ENCODE data around the gene COX18.

DNA sequence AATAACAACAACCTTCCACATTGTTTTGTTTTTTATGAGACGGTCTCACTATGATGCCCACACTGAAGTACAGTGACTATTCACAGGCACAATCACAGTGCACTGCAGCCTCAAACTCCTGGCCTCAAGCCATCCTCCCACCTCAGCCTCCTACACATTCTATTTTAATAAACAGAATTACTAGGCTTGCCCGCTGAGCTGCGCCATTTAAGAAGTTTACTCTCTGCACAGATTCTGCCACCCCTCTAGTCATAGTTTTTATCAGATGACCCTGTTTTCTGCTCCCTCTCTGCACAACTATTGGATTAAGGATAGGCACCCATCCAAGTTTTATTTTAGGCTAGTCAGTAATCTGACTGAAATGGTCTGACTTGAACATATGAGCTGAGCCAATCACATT, 11.3 kb upstream of the COX18 start:
- TF ChIP-seq POLR2AphosphoS5 (IDR thresholded peaks at IDR 0.05; ENCODE audit: low read depth, low read length) (no peak), POLR2A (IDR thresholded peaks at IDR 0.05; ENCODE audit: low read depth, low read length) (no peak), TAF1 (IDR thresholded peaks at IDR 0.05; ENCODE audit: low read depth, low read length) (no peak), POU2F2 (IDR thresholded peaks at IDR 0.05; ENCODE audit: low read depth, low read length) (no peak), SPI1 (IDR thresholded peaks at IDR 0.05; ENCODE audit: low read depth, low read length) (no peak), PAX5 (IDR thresholded peaks at IDR 0.05; ENCODE audit: insufficient read depth, low read length, severe bottlenecking) (no peak)

Measured in GM12891 (cell line).